ENCODE data around the gene STRA6. TPM values are rescaled to one million over a fixed set of nuclear protein-coding genes. Genes with fewer than 3 reads are reported as not detected.

The STRA6 gene
- total RNA-seq, 4 donors from 2014 or later: not detected

GRCh38 chr15:74243431-74243830 is 40.8 kb upstream of the STRA6 start:
- TF ChIP-seq CTCF (IDR thresholded peaks at IDR 0.05; ENCODE audit: low read depth): no peak

GRCh38 chr15:74242441-74243185 is 40.0 kb upstream of the STRA6 start:
- no peak for TF ChIP-seq CTCF (IDR thresholded peaks at IDR 0.05; ENCODE audit: low read depth)

GRCh38 chr15:74240897-74241614 is 38.5 kb upstream of the STRA6 start:
- no peak for TF ChIP-seq CTCF (IDR thresholded peaks at IDR 0.05; ENCODE audit: low read depth)

GRCh38 chr15:74240002-74240568 is 37.5 kb upstream of the STRA6 start:
- no peak for TF ChIP-seq CTCF (IDR thresholded peaks at IDR 0.05; ENCODE audit: low read depth)

GRCh38 chr15:74239051-74239705 is 36.6 kb upstream of the STRA6 start:
- TF ChIP-seq CTCF (IDR thresholded peaks at IDR 0.05; ENCODE audit: low read depth): no peak

- TF ChIP-seq CTCF (IDR thresholded peaks at IDR 0.05; ENCODE audit: low read depth): no peak
Observed at GRCh38 chr15:74235962-74236361, 33.4 kb upstream of the STRA6 start, which contains the start of gene CCDC33. Gene CCDC33, plus strand, starts transcription at chr15:74236326. Its CDS starts 394 bp downstream, at chr15:74236720.

- TF ChIP-seq CTCF (IDR thresholded peaks at IDR 0.05; ENCODE audit: low read depth): no peak
Observed at GRCh38 chr15:74234598-74234875, 31.9 kb upstream of the STRA6 start.

Measured in subcutaneous adipose tissue (tissue), 4 donors.